Neural cell (in vitro differentiated cells): Measurements from ENCODE around the gene NRP1. TPM values are rescaled to one million over a fixed set of nuclear protein-coding genes. Genes with fewer than 3 reads are reported as not detected.

Experiments
- H2AFZ ChIP-seq: fragments of 200-600, 300-800 bp; sonication (generic), shearing (Covaris generic); 2 replicates; pipeline ENCODE4 v1.6.0; 2014; ENCODE audit warnings: low read depth, mild to moderate bottlenecking, antibody characterized with exemption, low read length, moderate library complexity
- H3F3A ChIP-seq: fragments of 200-600 bp; shearing (Covaris generic); 2 replicates; pipeline ENCODE4 v1.6.1; 2016; ENCODE audit warnings: mild to moderate bottlenecking, moderate library complexity, mixed read lengths, antibody characterized with exemption, low read length; ENCODE audit not compliant: insufficient read depth, poor library complexity, severe bottlenecking
- H3K27ac ChIP-seq: fragments of 200-600, 300-800 bp; sonication (generic), shearing (Covaris generic); 2 replicates; pipeline ENCODE4 v1.5.1; 2014; ENCODE audit warnings: mild to moderate bottlenecking, low read length, moderate library complexity
- H3K27me3 ChIP-seq: fragments of 300-800, 200-600 bp; sonication (generic), shearing (Covaris generic); 2 replicates; pipeline ENCODE4 v1.6.0; 2014; ENCODE audit warnings: mild to moderate bottlenecking, low read depth, low read length, moderate library complexity; ENCODE audit not compliant: insufficient read depth
- H3K36me3 ChIP-seq: fragments of 300-800, 200-600 bp; sonication (generic), shearing (Covaris generic); 2 replicates; pipeline ENCODE4 v1.5.1; 2014; ENCODE audit warnings: mild to moderate bottlenecking, antibody characterized with exemption, low read length, moderate library complexity; ENCODE audit not compliant: insufficient read depth
- H3K4me2 ChIP-seq: fragments of 300-800, 200-600 bp; sonication (generic), shearing (Covaris generic); 2 replicates; pipeline ENCODE4 v1.6.0; 2014; ENCODE audit warnings: mild to moderate bottlenecking, low read length
- H3K4me3 ChIP-seq: fragments of 300-800, 200-600 bp; sonication (generic), shearing (Covaris generic); 2 replicates; pipeline ENCODE4 v1.5.1; 2014; ENCODE audit warnings: mild to moderate bottlenecking, low read length, moderate library complexity
- H3K79me2 ChIP-seq: fragments of 200-600 bp; shearing (Covaris generic); replicated peaks from 2 replicates; pipeline ENCODE4 v1.6.0; 2014; ENCODE audit warnings: mild to moderate bottlenecking, low read length, moderate library complexity; ENCODE audit not compliant: insufficient read depth
- H3K9ac ChIP-seq: fragments of 300-800, 200-600 bp; sonication (generic), shearing (Covaris generic); 2 replicates; pipeline ENCODE4 v1.6.1; 2016; ENCODE audit warnings: mild to moderate bottlenecking, low read length, mixed read lengths
- H3K9me2 ChIP-seq: fragments of 200-600 bp; shearing (Covaris generic); 2 replicates; pipeline ENCODE4 v1.6.1; 2016; ENCODE audit warnings: mild to moderate bottlenecking, low read length, mixed read lengths; ENCODE audit not compliant: insufficient read depth
- H3K9me3 ChIP-seq: fragments of 200-600, 300-800 bp; sonication (generic), shearing (Covaris generic); 2 replicates; pipeline ENCODE4 v1.6.1; 2016; ENCODE audit warnings: mild to moderate bottlenecking, mixed run types, low read length, moderate library complexity, mixed read lengths
- H4K20me1 ChIP-seq: fragments of 200-600 bp; shearing (Covaris generic); 2 replicates; pipeline ENCODE4 v1.6.1; 2016; ENCODE audit warnings: mild to moderate bottlenecking, mixed run types; ENCODE audit not compliant: insufficient read depth
- CTCF ChIP-seq: fragments of 450-650 bp; IDR thresholded peaks from 2 replicates; pipeline ENCODE4 v1.5.1; 2014; ENCODE audit warnings: antibody characterized with exemption, mild to moderate bottlenecking, moderate library complexity; ENCODE audit not compliant: poor library complexity, severe bottlenecking
- EP300 ChIP-seq: fragments of 450-650 bp; conservative IDR thresholded peaks from 2 replicates; pipeline ENCODE4 v1.6.1; 2014; ENCODE audit warnings: antibody characterized with exemption, mild to moderate bottlenecking, moderate library complexity; ENCODE audit not compliant: poor library complexity, severe bottlenecking
- EZH2 ChIP-seq: fragments of 200-600, 300-800 bp; shearing (Covaris generic), sonication (generic); IDR thresholded peaks from 2 replicates; pipeline ENCODE4 v1.6.1; 2014; ENCODE audit warnings: antibody characterized with exemption, low read length, borderline replicate concordance, mild to moderate bottlenecking; ENCODE audit not compliant: insufficient read depth, poor library complexity, severe bottlenecking
- MXI1 ChIP-seq: fragments of 450-650 bp; conservative IDR thresholded peaks from 2 replicates; pipeline ENCODE4 v1.6.1; 2014; ENCODE audit warnings: antibody characterized with exemption, mild to moderate bottlenecking; ENCODE audit not compliant: poor library complexity, severe bottlenecking
- POLR2AphosphoS5 ChIP-seq: IDR thresholded peaks from 2 replicates; pipeline ENCODE4 v1.6.1; 2012
- RAD21 ChIP-seq: fragments of 450-650 bp; conservative IDR thresholded peaks from 2 replicates; pipeline ENCODE4 v1.6.1; 2014; ENCODE audit warnings: antibody characterized with exemption, mild to moderate bottlenecking, moderate library complexity
- REST ChIP-seq: IDR thresholded peaks from 2 replicates; pipeline ENCODE4 v1.6.1; 2012; ENCODE audit warnings: borderline replicate concordance
- SMC3 ChIP-seq: fragments of 450-650 bp; conservative IDR thresholded peaks from 2 replicates; pipeline ENCODE4 v1.6.1; 2014; ENCODE audit warnings: antibody characterized with exemption, mild to moderate bottlenecking, moderate library complexity; ENCODE audit not compliant: poor library complexity
- TAF1 ChIP-seq: IDR thresholded peaks from 2 replicates; pipeline ENCODE4 v1.6.1; 2012; ENCODE audit warnings: low read depth
- polyA plus RNA-seq: library from polyadenylated mRNA; depleted of rRNA; stranded (reverse); fragments of >200 nt; gene quantifications from 2 replicates; pipeline ENCODE4 v1.2.3, GENCODE V29; 2014

Gene NRP1
- polyA plus RNA-seq, 1 donor from 2014 or later, result 23.2 TPM

DNA sequence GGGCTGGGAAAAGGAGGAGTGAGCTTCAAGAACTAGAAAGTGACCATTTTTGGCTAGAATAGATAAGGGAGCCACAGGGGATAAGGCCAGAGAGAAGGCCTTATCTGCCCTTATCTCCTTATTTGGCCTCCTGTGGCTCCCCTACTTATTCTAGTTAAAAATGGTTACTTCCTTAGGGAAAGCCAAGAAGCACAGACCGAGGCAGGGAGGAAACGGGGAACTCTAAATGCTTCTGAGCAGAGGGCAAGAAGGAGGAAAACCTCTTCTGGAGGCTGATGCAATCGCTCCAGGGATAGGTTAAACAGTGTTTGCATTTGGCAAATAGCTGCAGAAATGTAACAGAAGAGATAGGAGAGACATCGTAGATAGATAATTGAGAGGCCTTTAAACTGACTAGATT lies 18.6 kb downstream of the NRP1 start:
- Histone ChIP-seq H3K9me2 (no peaks in the 10 kb centered on the region), H3K4me3 (no peak overlapping the region), H3K9ac (no peak overlapping the region), H3K27me3 (no peaks in the 10 kb centered on the region), H3K4me2 (no peak overlapping the region), H4K20me1 (no peaks in the 10 kb centered on the region), H3K36me3 (no peaks in the 10 kb centered on the region), H3F3A (no peaks in the 10 kb centered on the region), H3K9me3 (no peaks in the 10 kb centered on the region), H2AFZ (no peak overlapping the region), H3K79me2 (peaks cover 17% of the 10 kb centered on the region), H3K27ac (no peak overlapping the region)
- TF ChIP-seq EZH2 (no peak), REST (no peak), MXI1 (no peak), EP300 (no peak), SMC3 (no peak), RAD21 (no peak), POLR2AphosphoS5 (no peak), CTCF (no peak), TAF1 (no peak)

GRCh38 chr10:33314811-33315561 lies 19.5 kb downstream of the NRP1 start:
- Histone ChIP-seq H3K9me2 (no peaks in the 10 kb centered on the region), H2AFZ (no peak overlapping the region), H3K4me2 (no peak overlapping the region), H3K9me3 (no peaks in the 10 kb centered on the region), H3K79me2 (peaks cover 15% of the 10 kb centered on the region), H3K27me3 (no peaks in the 10 kb centered on the region), H4K20me1 (no peaks in the 10 kb centered on the region), H3K27ac (no peak overlapping the region), H3K36me3 (no peaks in the 10 kb centered on the region), H3K9ac (no peak overlapping the region), H3K4me3 (no peak overlapping the region), H3F3A (no peaks in the 10 kb centered on the region)
- TF ChIP-seq REST (no peak), SMC3 (no peak), EZH2 (no peak), RAD21 (no peak), EP300 (no peak)
